WTC11 (cell line): ENCODE measurements around the gene KRT1. TPM values are rescaled to one million over a fixed set of nuclear protein-coding genes. Genes with fewer than 3 reads are reported as not detected.

Experiments used
- ATAC-seq: fragments of 200-7000 bp; cut with Tn5 transposase; 2 replicates; pipeline ENCODE4 v1.10.0; 2021; ENCODE audit warnings: mild to moderate bottlenecking, moderate library complexity
- CTCF ChIA-PET: fragments of 300-600 bp; sonication (Branson Sonifier 250); formaldehyde crosslinking; loops from one replicate; lab custom pipeline; 2021; ENCODE audit warnings: antibody characterized with exemption; lab: Charles Lee
- POLR2A ChIA-PET: fragments of 350-600 bp; sonication (Branson Sonifier 250); formaldehyde crosslinking; loops from one replicate; lab custom pipeline; 2021; ENCODE audit warnings: antibody characterized with exemption; lab: Charles Lee
- DNase-seq: peaks from one replicate; pipeline ENCODE4 v3.0.0; 2021; ENCODE audit warnings: low spot score
- H3K27ac Mint-ChIP-seq: 2 replicates; pipeline ENCODE4 v1.8.0; 2021; ENCODE audit warnings: mixed read lengths
- H3K27me3 Mint-ChIP-seq: 2 replicates; pipeline ENCODE4 v1.8.0; 2021; ENCODE audit warnings: low read depth, mild to moderate bottlenecking, moderate library complexity, mixed read lengths
- H3K36me3 Mint-ChIP-seq: 2 replicates; pipeline ENCODE4 v1.8.0; 2021; ENCODE audit warnings: mixed read lengths
- H3K4me1 Mint-ChIP-seq: 2 replicates; pipeline ENCODE4 v1.8.0; 2022; ENCODE audit warnings: mixed read lengths
- H3K4me3 Mint-ChIP-seq: 2 replicates; pipeline ENCODE4 v1.8.0; 2021; ENCODE audit warnings: mild to moderate bottlenecking, moderate library complexity, mixed read lengths
- H3K9me3 Mint-ChIP-seq: 2 replicates; pipeline ENCODE4 v1.8.0; 2021; ENCODE audit warnings: mixed read lengths
- AFF4 ChIP-seq: sonication (generic); formaldehyde crosslinking; IDR thresholded peaks from 2 replicates; pipeline ENCODE4 v1.8.1; 2023; ENCODE audit warnings: mild to moderate bottlenecking, missing genetic modification reagents, borderline replicate concordance
- ATF3 ChIP-seq: sonication (generic); formaldehyde crosslinking; conservative IDR thresholded peaks from 2 replicates; pipeline ENCODE4 v1.8.1; 2022; ENCODE audit warnings: mild to moderate bottlenecking, missing genetic modification reagents
- CDX4 ChIP-seq: fragments of 250-450 bp; sonication (Bioruptor Pico); IDR thresholded peaks from 2 replicates; pipeline ENCODE4 v1.9.0; 2021; ENCODE audit warnings: moderate library complexity, mild to moderate bottlenecking, inconsistent platforms, borderline replicate concordance
- CREB1 ChIP-seq: sonication (generic); formaldehyde crosslinking; IDR thresholded peaks from 2 replicates; pipeline ENCODE4 v1.8.0; 2023; ENCODE audit warnings: mild to moderate bottlenecking, missing genetic modification reagents
- EMX1 ChIP-seq: fragments of 250-450 bp; sonication (Bioruptor Pico); IDR thresholded peaks from 2 replicates; pipeline ENCODE4 v1.8.0; 2021; ENCODE audit warnings: mild to moderate bottlenecking
- FOXP4 ChIP-seq: sonication (generic); formaldehyde crosslinking; IDR thresholded peaks from 2 replicates; pipeline ENCODE4 v1.8.0; 2022; ENCODE audit warnings: mild to moderate bottlenecking, missing genetic modification reagents
- IRF1 ChIP-seq: sonication (generic); formaldehyde crosslinking; IDR thresholded peaks from 2 replicates; pipeline ENCODE4 v1.8.0; 2023; ENCODE audit warnings: missing genetic modification reagents
- IRF2 ChIP-seq: sonication (generic); formaldehyde crosslinking; IDR thresholded peaks from 2 replicates; pipeline ENCODE4 v1.8.0; 2022; ENCODE audit warnings: low read depth, missing genetic modification reagents, borderline replicate concordance
- NFYB ChIP-seq: sonication (generic); formaldehyde crosslinking; conservative IDR thresholded peaks from 2 replicates; pipeline ENCODE4 v1.8.0; 2022; ENCODE audit warnings: low read depth, missing genetic modification reagents
- OVOL2 ChIP-seq: fragments of 250-450 bp; sonication (Bioruptor Pico); IDR thresholded peaks from 2 replicates; pipeline ENCODE4 v1.9.0; 2021; ENCODE audit warnings: mild to moderate bottlenecking, borderline replicate concordance
- RELA ChIP-seq: sonication (generic); formaldehyde crosslinking; IDR thresholded peaks from 2 replicates; pipeline ENCODE4 v1.8.1; 2022; ENCODE audit warnings: missing genetic modification reagents, mild to moderate bottlenecking, borderline replicate concordance
- RORB ChIP-seq: fragments of 250-450 bp; sonication (Bioruptor Pico); IDR thresholded peaks from 2 replicates; pipeline ENCODE4 v1.9.0; 2021; ENCODE audit warnings: mild to moderate bottlenecking
- SMAD3 ChIP-seq: sonication (generic); formaldehyde crosslinking; IDR thresholded peaks from 2 replicates; pipeline ENCODE4 v1.8.0; 2022; ENCODE audit warnings: missing genetic modification reagents, mild to moderate bottlenecking, borderline replicate concordance
- SMAD4 ChIP-seq: sonication (generic); formaldehyde crosslinking; IDR thresholded peaks from 2 replicates; pipeline ENCODE4 v1.8.0; 2022; ENCODE audit warnings: mild to moderate bottlenecking, missing genetic modification reagents
- USF2 ChIP-seq: sonication (generic); formaldehyde crosslinking; IDR thresholded peaks from 2 replicates; pipeline ENCODE4 v1.8.1; 2023; ENCODE audit warnings: mild to moderate bottlenecking, missing genetic modification reagents, moderate library complexity
- ZBTB21 ChIP-seq: sonication (generic); formaldehyde crosslinking; IDR thresholded peaks from 2 replicates; pipeline ENCODE4 v1.8.1; 2023; ENCODE audit warnings: mild to moderate bottlenecking, missing genetic modification reagents, borderline replicate concordance
- ZNF232 ChIP-seq: sonication (generic); formaldehyde crosslinking; IDR thresholded peaks from 2 replicates; pipeline ENCODE4 v1.8.0; 2022; ENCODE audit warnings: mild to moderate bottlenecking, missing genetic modification reagents
- ZNF416 ChIP-seq: fragments of 250-450 bp; sonication (Bioruptor Pico); IDR thresholded peaks from 2 replicates; pipeline ENCODE4 v1.9.0; 2021; ENCODE audit warnings: mild to moderate bottlenecking, inconsistent platforms
- ZNF512 ChIP-seq: sonication (generic); formaldehyde crosslinking; IDR thresholded peaks from 2 replicates; pipeline ENCODE4 v1.8.1; 2022; ENCODE audit warnings: missing genetic modification reagents, borderline replicate concordance
- ZSCAN18 ChIP-seq: fragments of 250-450 bp; sonication (Bioruptor Pico); IDR thresholded peaks from 2 replicates; pipeline ENCODE4 v2.1.2; 2022; ENCODE audit warnings: mild to moderate bottlenecking, moderate library complexity
- total RNA-seq: library from RNA; stranded (reverse); gene quantifications from 3 replicates; pipeline ENCODE4 v1.2.3, GENCODE V29; 2021

KRT1 gene
- total RNA-seq, 1 experiment from 2014 or later: not detected

GRCh38 chr12:52669426-52669825 is 10.8 kb downstream of the KRT1 start:
- ATAC-seq (no peak), DNase-seq (no peak)
- ChIA-PET POLR2A (no interaction called here), CTCF (interaction anchor here (1.1 kb wide), 1 partner anchor 201 kb away, joined by 8 read pairs; no protein-coding TSS in a partner anchor)
- Mint-ChIP-seq H3K4me1 (no peaks in the 10 kb centered on the region), H3K36me3 (no peaks in the 10 kb centered on the region), H3K27ac (no peak overlapping the region), H3K27me3 (peaks cover 2% of the 10 kb centered on the region; the same call in 1 of the 2 replicates), H3K4me3 (no peak overlapping the region), H3K9me3 (no peaks in the 10 kb centered on the region)
- TF ChIP-seq CREB1 (no peak), SMAD3 (CRISPR knock-in tag) (no peak), RELA (CRISPR knock-in tag) (no peak), SMAD4 (CRISPR knock-in tag) (no peak), OVOL2 (no peak), ATF3 (CRISPR knock-in tag) (no peak), AFF4 (CRISPR knock-in tag) (no peak), ZSCAN18 (CRISPR knock-in tag) (no peak), IRF2 (CRISPR knock-in tag) (no peak)

GRCh38 chr12:52667931-52668330 is 12.3 kb downstream of the KRT1 start:
- no peaks in the 10 kb centered on the region for H3K36me3 Mint-ChIP-seq
- TF ChIP-seq ZNF232 (CRISPR knock-in tag): no peak
- no peak for TF ChIP-seq NFYB (CRISPR knock-in tag)
- no peak for TF ChIP-seq CDX4 (CRISPR knock-in tag)
- no peak for TF ChIP-seq ZNF416 (CRISPR knock-in tag)
- TF ChIP-seq EMX1 (CRISPR knock-in tag): no peak
- TF ChIP-seq RORB (CRISPR knock-in tag): no peak
- no peak for TF ChIP-seq IRF1 (CRISPR knock-in tag)
- TF ChIP-seq USF2 (CRISPR knock-in tag): no peak
- TF ChIP-seq CREB1: no peak
- no peak for TF ChIP-seq ZSCAN18 (CRISPR knock-in tag)
- no peak for TF ChIP-seq ZNF512 (CRISPR knock-in tag)
- TF ChIP-seq FOXP4 (CRISPR knock-in tag): no peak
- no peak for TF ChIP-seq ZBTB21 (CRISPR knock-in tag)
- ChIA-PET CTCF (interaction anchor here (0.8 to 3.7 kb wide), 6 partner anchors 47 to 272 kb away, joined by 3 to 22 read pairs (median 12); no protein-coding TSS in a partner anchor), POLR2A (no interaction called here)
- ATAC-seq (no peak), DNase-seq (no peak)
- H3K4me3 Mint-ChIP-seq: no peak overlapping the region
- H3K27me3 Mint-ChIP-seq: peaks cover 2% of the 10 kb centered on the region; the same call in 1 of the 2 replicates
- no peaks in the 10 kb centered on the region for H3K4me1 Mint-ChIP-seq
- H3K9me3 Mint-ChIP-seq: no peaks in the 10 kb centered on the region
- H3K27ac Mint-ChIP-seq: no peak overlapping the region
